ENCODE measurements around the gene RFPL4A. TPM values are rescaled to one million over a fixed set of nuclear protein-coding genes. Genes with fewer than 3 reads are reported as not detected.
"Not testable (repeated sequence)": the region's sequence is repeated elsewhere in the genome, so short reads cannot be mapped to it uniquely, and the experiment has no call there.

The RFPL4A gene
- total and polyA plus RNA-seq, 2 of the 8 experiments (the other 6 are each of a cell fraction or from before 2014, with no cell fraction given), result not detected

DNA sequence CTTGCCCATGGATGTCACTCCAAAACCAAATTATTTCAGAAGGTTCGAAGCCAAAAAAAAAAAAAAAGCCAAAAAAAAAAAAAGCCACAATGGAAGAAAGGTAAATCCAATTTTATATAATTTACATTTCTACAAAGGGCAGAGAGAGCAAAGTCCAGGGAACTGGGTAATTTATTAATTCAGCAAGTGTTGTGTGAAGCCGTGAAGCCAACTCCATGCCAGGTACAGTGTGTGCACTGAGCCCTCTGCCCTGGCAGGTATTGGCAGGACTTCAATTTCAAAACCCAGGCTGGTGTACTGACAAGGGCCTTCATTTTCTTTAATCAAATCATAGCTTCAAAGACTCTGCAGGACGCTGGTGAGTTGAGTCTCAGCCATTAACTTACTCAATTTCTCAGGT is 5.5 kb upstream of the RFPL4A start:
- Histone ChIP-seq H3K4me3 (ENCODE audit: extremely low read depth in 1 of 4, insufficient read depth in 2 of 4, low read depth in 3 of 4, low read length in 4 of 4) (no peak overlapping the region), H2AFZ (ENCODE audit: low read length) (no peak overlapping the region), H3K27ac (ENCODE audit: low read depth, low read length) (no peak overlapping the region), H3K23me2 (ENCODE audit: low read depth, low read length) (no peaks in the 10 kb centered on the region), H2BK15ac (ENCODE audit: low read length) (no peak overlapping the region), H3K9ac (replicated peaks in 1 of 4; ENCODE audit: extremely low read depth in 1 of 4, low read depth in 3 of 4, low read length in 3 of 4) (no peak overlapping the region), H3K18ac (ENCODE audit: extremely low read depth, low read length) (no peak overlapping the region), H3K79me2 (ENCODE audit: control insufficient read depth in 1 of 2, insufficient read depth in 2 of 2, low read length in 2 of 2) (no peaks in the 10 kb centered on the region), H3K23ac (ENCODE audit: insufficient read length) (no peak overlapping the region), H3K79me1 (ENCODE audit: low read depth, low read length) (no peaks in the 10 kb centered on the region), H4K20me1 (replicated peaks in 1 of 2; ENCODE audit: control insufficient read depth in 1 of 2, insufficient read depth in 2 of 2, low read length in 2 of 2) (no peaks in the 10 kb centered on the region), H2BK12ac (ENCODE audit: low read depth, low read length) (no peak overlapping the region), H4K91ac (replicated peaks; ENCODE audit: insufficient read length, low read length) (no peak overlapping the region), H3K4ac (replicated peaks; ENCODE audit: insufficient read length, low read depth, low read length) (no peak overlapping the region), H3K14ac (ENCODE audit: insufficient read length) (no peak overlapping the region), H3K4me2 (ENCODE audit: insufficient read depth in 1 of 2, low read depth in 2 of 2, low read length in 2 of 2) (no peak overlapping the region), H2BK120ac (replicated peaks; ENCODE audit: low read depth, low read length) (no peak overlapping the region), H3K27me3 (replicated peaks in 1 of 4; ENCODE audit: control insufficient read depth in 3 of 4, extremely low read depth in 1 of 4, insufficient read depth in 3 of 4, low read length in 3 of 4) (no peaks in the 10 kb centered on the region), H2BK20ac (ENCODE audit: low read length) (no peak overlapping the region), H3K4me1 (replicated peaks in 1 of 4; ENCODE audit: control insufficient read depth in 3 of 4, insufficient read depth in 4 of 4, low read length in 3 of 4) (no peaks in the 10 kb centered on the region), H3K36me3 (ENCODE audit: control insufficient read depth in 2 of 4, insufficient read depth in 4 of 4, low read length in 3 of 4) (no peaks in the 10 kb centered on the region), H4K8ac (ENCODE audit: extremely low read depth, insufficient read depth, low read length) (no peak overlapping the region), H2AK5ac (ENCODE audit: low read depth, low read length) (no peak overlapping the region), H3K56ac (replicated peaks; ENCODE audit: insufficient read length, low read depth, low read length) (no peak overlapping the region), H4K5ac (ENCODE audit: insufficient read length, low read depth, low read length) (no peak overlapping the region), H3K9me3 (ENCODE audit: insufficient read depth in 2 of 2, low read depth in 1 of 2, low read length in 1 of 2) (peaks cover 50 to 65% of the 10 kb centered on the region in 2 experiments), H2BK5ac (ENCODE audit: low read depth, low read length) (no peak overlapping the region)
- no peak for TF ChIP-seq POLR2AphosphoS5 (IDR thresholded peaks at IDR 0.05; ENCODE audit: low read depth, low read length)
- no peak for FAIRE-seq
- 57% methylated on average over 2 of the region's 3 CpGs; no CpG with 5 or more reads in 1 of the 2 experiments for WGBS, 2 experiments (ENCODE audit: extremely low coverage in 1 of 2, insufficient coverage in 1 of 2, insufficient read length in 1 of 2, insufficient replicate concordance in 2 of 2, low coverage in 1 of 2, low lambda C conversion rate in 2 of 2, missing lambda C conversion rate in 1 of 2)
- ChIA-PET POLR2A (ENCODE audit: partially characterized antibody) (no interaction called here), CTCF (ENCODE audit: partially characterized antibody) (interaction anchor here (0.7 kb wide), 1 partner anchor 507 kb away, joined by 3 read pairs; no protein-coding TSS in a partner anchor)
- no peak for DNase-seq (ENCODE audit: low read depth in 1 of 2, low spot score in 2 of 2)

DNA sequence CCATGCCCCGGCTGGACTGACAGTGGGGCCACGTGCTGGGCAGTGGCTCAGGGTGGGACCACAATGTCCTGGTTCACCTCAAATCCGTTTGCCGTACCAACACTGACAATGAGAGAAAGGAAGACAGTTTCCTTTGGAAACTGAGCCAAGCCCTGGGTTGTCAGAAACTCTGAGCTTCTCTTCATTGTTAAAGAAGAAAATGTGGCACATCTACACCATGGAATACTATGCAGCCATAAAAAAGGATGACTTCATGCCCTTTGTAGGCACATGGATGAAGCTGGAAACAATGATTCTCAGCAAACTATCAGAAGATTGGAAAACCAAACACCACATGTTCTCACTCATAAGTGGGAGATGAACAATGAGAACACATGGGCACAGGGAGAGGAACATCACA is 2.1 kb upstream of the RFPL4A start:
- 61% methylated on average over 4 of the region's 4 CpGs; no CpG with 5 or more reads in 1 of the 2 experiments for WGBS, 2 experiments (ENCODE audit: extremely low coverage in 1 of 2, insufficient coverage in 1 of 2, insufficient read length in 1 of 2, insufficient replicate concordance in 2 of 2, low coverage in 1 of 2, low lambda C conversion rate in 2 of 2, missing lambda C conversion rate in 1 of 2)
- H3K4ac ChIP-seq (replicated peaks; ENCODE audit: insufficient read length, low read depth, low read length); POLR2A ChIA-PET (ENCODE audit: partially characterized antibody); H4K5ac ChIP-seq (ENCODE audit: insufficient read length, low read depth, low read length); H3K18ac ChIP-seq (ENCODE audit: extremely low read depth, low read length); FAIRE-seq; H3K9ac ChIP-seq (replicated peaks in 1 of 4; ENCODE audit: extremely low read depth in 1 of 4, low read depth in 3 of 4, low read length in 3 of 4); H2BK20ac ChIP-seq (ENCODE audit: low read length); DNase-seq (ENCODE audit: low read depth in 1 of 2, low spot score in 2 of 2); H3K27ac ChIP-seq (ENCODE audit: low read depth, low read length); H3K79me2 ChIP-seq (ENCODE audit: control insufficient read depth in 1 of 2, insufficient read depth in 2 of 2, low read length in 2 of 2); H2AFZ ChIP-seq (ENCODE audit: low read length); H2BK15ac ChIP-seq (ENCODE audit: low read length); H3K4me3 ChIP-seq (ENCODE audit: extremely low read depth in 1 of 4, insufficient read depth in 2 of 4, low read depth in 3 of 4, low read length in 4 of 4); H3K56ac ChIP-seq (replicated peaks; ENCODE audit: insufficient read length, low read depth, low read length); H2BK12ac ChIP-seq (ENCODE audit: low read depth, low read length); H2BK5ac ChIP-seq (ENCODE audit: low read depth, low read length); H3K23me2 ChIP-seq (ENCODE audit: low read depth, low read length); H3K4me1 ChIP-seq (replicated peaks in 1 of 4; ENCODE audit: control insufficient read depth in 3 of 4, insufficient read depth in 4 of 4, low read length in 3 of 4); H3K27me3 ChIP-seq (replicated peaks in 1 of 4; ENCODE audit: control insufficient read depth in 3 of 4, extremely low read depth in 1 of 4, insufficient read depth in 3 of 4, low read length in 3 of 4); H4K8ac ChIP-seq (ENCODE audit: extremely low read depth, insufficient read depth, low read length); CTCF ChIA-PET (ENCODE audit: partially characterized antibody); H3K79me1 ChIP-seq (ENCODE audit: low read depth, low read length); H2BK120ac ChIP-seq (replicated peaks; ENCODE audit: low read depth, low read length); H4K91ac ChIP-seq (replicated peaks; ENCODE audit: insufficient read length, low read length); H3K4me2 ChIP-seq (ENCODE audit: insufficient read depth in 1 of 2, low read depth in 2 of 2, low read length in 2 of 2); H3K23ac ChIP-seq (ENCODE audit: insufficient read length); H2AK5ac ChIP-seq (ENCODE audit: low read depth, low read length); H3K36me3 ChIP-seq (ENCODE audit: control insufficient read depth in 2 of 4, insufficient read depth in 4 of 4, low read length in 3 of 4); H3K14ac ChIP-seq (ENCODE audit: insufficient read length); H4K20me1 ChIP-seq (replicated peaks in 1 of 2; ENCODE audit: control insufficient read depth in 1 of 2, insufficient read depth in 2 of 2, low read length in 2 of 2): not testable (repeated sequence)
- H3K9me3 ChIP-seq (ENCODE audit: insufficient read depth in 2 of 2, low read depth in 1 of 2, low read length in 1 of 2), result peaks cover 52 to 59% of the 10 kb centered on the region in 2 experiments

Data from H1 (cell line).